Heart left ventricle (tissue), 13 donors: ENCODE data around the gene DMXL2.
"Not testable (repeated sequence)": the region's sequence is repeated elsewhere in the genome, so short reads cannot be mapped to it uniquely, and the experiment has no call there.

Experiments used
- CTCF ChIP-seq, 12 donors: fragments of 200-600 bp; sonication (generic) in 4 of 12; IDR thresholded peaks; one replicate each; pipeline versions ENCODE4 v1.5.0 to v1.8.0; 2018 to 2022; ENCODE audit warnings: antibody characterized with exemption in 12 of 12, mild to moderate bottlenecking in 5 of 12
- POLR2A ChIP-seq, 2 donors: fragments of 450-650 bp; IDR thresholded peaks; one replicate each; pipeline ENCODE4 v1.6.1; 2017; ENCODE audit warnings: antibody characterized with exemption in 2 of 2, mild to moderate bottlenecking in 2 of 2, moderate library complexity in 2 of 2
- donor health status: ischemic (EF 13 %, LVEDD 7.1; RV severe dilation, severe dysfunction).
- donor health status: DM: no; HTN: yes; CAD: no.
- donor health status: DM: no; HTN: no; CAD: no.
- donor health status: ischemic (EF 25% LVEDD 6.9; RV normal size, moderate dysfunction).
- donor health status: ischemic (EF 25% LVEDD 5.7; RV mildly dilated, moderate dysfunction).
- donor health status: ischemic (EF 35%, LVEDD 5.7; RV mildly dilated, moderate dysfunction).
- donor health status: nonischemic (EF 11% LVEDD 7.7; RV severe dilation, severe dysfunction).
- donor health status: DM: yes; HTN: yes; CAD: no.
- donor health status: PGD.
- donor health status: ischemic (EF 29% LVEDD 5.4; RV normal size, mild dysfunction).
- donor health status: nonischemic (EF 23%, LVEDD 6.1; RV moderate dilation, normal function).

- TF ChIP-seq POLR2A, CTCF (IDR thresholded peaks at IDR 0.05): not testable (repeated sequence)
Measured at GRCh38 chr15:51603462-51603948, 19.1 kb downstream of the DMXL2 start.
